Erythroblast (primary cell): ENCODE results near the gene FCER1A.

Experiments
- GATA1 ChIP-seq: IDR thresholded peaks from 2 replicates; pipeline ENCODE4 v1.6.1; 2011; ENCODE audit warnings: low read depth, mild to moderate bottlenecking, control low read depth, low read length, moderate library complexity
- POLR2A ChIP-seq: IDR thresholded peaks from 2 replicates; pipeline ENCODE4 v1.6.1; 2011; ENCODE audit warnings: mild to moderate bottlenecking, low read length

DNA sequence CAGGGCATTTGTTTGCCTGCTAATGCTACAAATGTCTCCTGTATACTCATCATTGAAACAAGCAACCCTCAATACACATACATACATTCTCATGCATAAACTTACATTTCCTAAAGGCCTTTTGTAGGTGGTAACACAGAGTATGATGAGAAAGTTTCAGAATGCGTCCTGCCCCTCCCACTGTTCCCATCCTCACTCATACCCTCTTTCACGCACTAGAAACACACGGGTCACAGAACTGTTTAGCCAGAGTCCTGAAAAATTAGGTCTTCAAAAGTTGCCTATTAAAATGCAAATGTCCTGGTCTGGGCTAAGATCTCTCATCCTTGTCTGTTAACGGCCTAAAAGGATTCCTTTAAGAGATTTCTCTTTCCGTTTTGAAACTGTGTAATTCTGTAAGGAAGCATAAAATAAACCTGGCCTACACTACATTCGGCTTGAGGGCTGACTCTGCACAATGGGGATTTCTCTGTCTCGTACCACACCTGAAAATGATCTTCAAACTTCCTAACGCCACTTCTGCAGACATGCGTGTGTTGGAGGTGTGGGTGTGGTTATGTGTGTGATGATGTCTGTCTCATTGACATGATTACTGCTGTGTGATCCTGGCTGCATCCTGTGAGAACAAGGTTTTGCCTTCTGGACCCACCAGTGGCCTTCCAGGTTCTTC lies 5.3 kb upstream of the FCER1A start:
- no peak for TF ChIP-seq POLR2A
- no peak for TF ChIP-seq GATA1
